Lower leg skin (tissue), 3 donors: ENCODE data around the gene PGR.

Experiments
- POLR2A ChIP-seq, 2 donors: fragments of 450-650 bp; IDR thresholded peaks; one replicate each; pipeline ENCODE4 v1.6.1; 2016 to 2017; ENCODE audit warnings: antibody characterized with exemption in 2 of 2, mild to moderate bottlenecking in 1 of 2, moderate library complexity in 1 of 2
- TF ChIP-seq, protein P1 (sequence below), 3 donors: fragments of 450-650 bp; IDR thresholded peaks; one replicate each; pipeline ENCODE4 v1.5.1; 2016; ENCODE audit warnings: antibody characterized with exemption in 3 of 3, mild to moderate bottlenecking in 3 of 3, moderate library complexity in 2 of 3

DNA sequence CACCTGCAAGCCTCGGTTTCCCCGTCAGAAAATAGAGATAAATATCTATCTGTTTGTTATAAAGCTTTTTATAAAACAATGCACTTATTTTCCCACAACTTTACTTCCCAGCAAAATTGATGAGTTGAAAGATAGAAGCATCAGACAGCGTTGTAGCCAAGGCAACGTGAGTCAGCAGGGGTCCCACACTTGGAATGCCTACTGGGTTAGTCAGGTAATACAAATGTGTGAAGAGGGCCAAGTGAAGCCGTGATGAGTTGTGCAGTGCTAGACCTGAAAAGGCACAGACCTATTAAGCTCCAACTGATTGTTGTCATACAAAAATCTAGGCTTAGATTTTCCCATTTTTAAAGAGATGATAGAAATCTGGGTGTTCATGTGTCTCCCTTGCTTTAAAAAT is 118.7 kb downstream of the PGR start:
- TF ChIP-seq, protein P1, sequence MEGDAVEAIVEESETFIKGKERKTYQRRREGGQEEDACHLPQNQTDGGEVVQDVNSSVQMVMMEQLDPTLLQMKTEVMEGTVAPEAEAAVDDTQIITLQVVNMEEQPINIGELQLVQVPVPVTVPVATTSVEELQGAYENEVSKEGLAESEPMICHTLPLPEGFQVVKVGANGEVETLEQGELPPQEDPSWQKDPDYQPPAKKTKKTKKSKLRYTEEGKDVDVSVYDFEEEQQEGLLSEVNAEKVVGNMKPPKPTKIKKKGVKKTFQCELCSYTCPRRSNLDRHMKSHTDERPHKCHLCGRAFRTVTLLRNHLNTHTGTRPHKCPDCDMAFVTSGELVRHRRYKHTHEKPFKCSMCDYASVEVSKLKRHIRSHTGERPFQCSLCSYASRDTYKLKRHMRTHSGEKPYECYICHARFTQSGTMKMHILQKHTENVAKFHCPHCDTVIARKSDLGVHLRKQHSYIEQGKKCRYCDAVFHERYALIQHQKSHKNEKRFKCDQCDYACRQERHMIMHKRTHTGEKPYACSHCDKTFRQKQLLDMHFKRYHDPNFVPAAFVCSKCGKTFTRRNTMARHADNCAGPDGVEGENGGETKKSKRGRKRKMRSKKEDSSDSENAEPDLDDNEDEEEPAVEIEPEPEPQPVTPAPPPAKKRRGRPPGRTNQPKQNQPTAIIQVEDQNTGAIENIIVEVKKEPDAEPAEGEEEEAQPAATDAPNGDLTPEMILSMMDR (IDR thresholded peaks at IDR 0.05), result no peak
- TF ChIP-seq POLR2A (IDR thresholded peaks at IDR 0.05), result no peak
